Endodermal cell (in vitro differentiated cells): ENCODE data around the gene JARID2. TPM values are rescaled to one million over a fixed set of nuclear protein-coding genes. Genes with fewer than 3 reads are reported as not detected.

ENCODE experiments used
- DNase-seq: peaks from one replicate; pipeline ENCODE4 v3.0.0-alpha.2; 2017
- H3K27ac ChIP-seq: 2 replicates; pipeline ENCODE4 v1.5.1; 2013; ENCODE audit warnings: mild to moderate bottlenecking, low read depth, low read length, moderate library complexity
- H3K27me3 ChIP-seq: 2 replicates; pipeline ENCODE4 v1.6.1; 2013; ENCODE audit warnings: mild to moderate bottlenecking, low read length, moderate library complexity; ENCODE audit not compliant: insufficient read depth, control insufficient read depth, poor library complexity, severe bottlenecking
- H3K36me3 ChIP-seq: 2 replicates; pipeline ENCODE4 v1.7.0; 2013; ENCODE audit warnings: mild to moderate bottlenecking, low read length, moderate library complexity; ENCODE audit not compliant: control insufficient read depth, insufficient read depth
- H3K4me1 ChIP-seq: one replicate; pipeline ENCODE4 v1.7.0; 2013; ENCODE audit warnings: low read length; ENCODE audit not compliant: control insufficient read depth, insufficient read depth
- H3K4me3 ChIP-seq: 2 replicates; pipeline ENCODE4 v1.5.1; 2013; ENCODE audit warnings: mild to moderate bottlenecking, low read length, moderate library complexity
- H3K9ac ChIP-seq: 2 replicates; pipeline ENCODE4 v1.6.1; 2013; ENCODE audit warnings: mild to moderate bottlenecking, low read length, moderate library complexity; ENCODE audit not compliant: poor library complexity, severe bottlenecking; ENCODE audit errors: extremely low read depth
- H3K9me3 ChIP-seq: 2 replicates; pipeline ENCODE4 v1.6.1; 2013; ENCODE audit warnings: mild to moderate bottlenecking, low read length, moderate library complexity; ENCODE audit not compliant: control insufficient read depth
- H3K27ac Mint-ChIP-seq: 2 replicates; pipeline ENCODE4 v1.8.0; 2020; ENCODE audit warnings: mixed read lengths
- H3K27me3 Mint-ChIP-seq: 2 replicates; pipeline ENCODE4 v1.8.0; 2021; ENCODE audit warnings: mild to moderate bottlenecking, mixed read lengths; ENCODE audit not compliant: insufficient read depth
- H3K36me3 Mint-ChIP-seq: 2 replicates; pipeline ENCODE4 v1.8.0; 2020; ENCODE audit warnings: low read depth, mixed read lengths
- H3K4me1 Mint-ChIP-seq: 2 replicates; pipeline ENCODE4 v1.8.0; 2020; ENCODE audit warnings: mixed read lengths
- H3K4me3 Mint-ChIP-seq: 2 replicates; pipeline ENCODE4 v1.8.0; 2020; ENCODE audit warnings: mild to moderate bottlenecking, moderate library complexity, mixed read lengths
- H3K9me3 Mint-ChIP-seq: 2 replicates; pipeline ENCODE4 v1.8.0; 2020; ENCODE audit warnings: mild to moderate bottlenecking, mixed read lengths
- WGBS, 2 experiments: methylation state at CpG; one replicate each; pipeline versions ENCODE4 v1.1.5 to v1.1.7; 2013; ENCODE audit warnings: missing lambda C conversion rate in 2 of 2, mixed read lengths in 1 of 2; ENCODE audit not compliant: insufficient coverage in 1 of 2, insufficient read length in 1 of 2; 5-methylcytosine and 5-hydroxymethylcytosine counted together
- total RNA-seq, 2 donors: library from RNA; stranded (reverse); fragmentation: NEBNext Ultra II Directional in 1 of 2; extraction: Animal tissue kit (Norgen Biotek cat#: 25700) in 1 of 2; gene quantifications; 2 replicates in 1 of 2; 3 replicates in 1 of 2; pipeline ENCODE4 v1.2.1, GENCODE V29; 2021
- TF ChIP-seq, protein P1 (sequence below): fragments of 200-600 bp; sonication (generic); conservative IDR thresholded peaks from 2 replicates; pipeline ENCODE4 v1.5.0; 2021; ENCODE audit warnings: antibody characterized with exemption, mild to moderate bottlenecking

Gene JARID2
- total RNA-seq, 2 donors from 2014 or later = 42.5 to 77.0 TPM

- Mint-ChIP-seq H3K4me1 (peaks cover 39% of the 10 kb centered on the region), H3K27me3 (no peaks in the 10 kb centered on the region), H3K4me3 (no peak overlapping the region), H3K36me3 (peaks cover 20% of the 10 kb centered on the region), H3K27ac (no peak overlapping the region), H3K9me3 (peaks cover 24% of the 10 kb centered on the region)
- WGBS, 2 experiments = 82 to 84% methylated on average over 3 to 4 of the region's 4 CpGs
- Histone ChIP-seq H3K4me1 (peaks cover 29% of the 10 kb centered on the region), H3K4me3 (peak overlapping the region; percentile 23), H3K27ac (no peak overlapping the region), H3K9ac (no peak overlapping the region), H3K36me3 (peaks cover 10% of the 10 kb centered on the region), H3K9me3 (peaks cover 23% of the 10 kb centered on the region), H3K27me3 (no peaks in the 10 kb centered on the region)
- TF ChIP-seq, protein P1, sequence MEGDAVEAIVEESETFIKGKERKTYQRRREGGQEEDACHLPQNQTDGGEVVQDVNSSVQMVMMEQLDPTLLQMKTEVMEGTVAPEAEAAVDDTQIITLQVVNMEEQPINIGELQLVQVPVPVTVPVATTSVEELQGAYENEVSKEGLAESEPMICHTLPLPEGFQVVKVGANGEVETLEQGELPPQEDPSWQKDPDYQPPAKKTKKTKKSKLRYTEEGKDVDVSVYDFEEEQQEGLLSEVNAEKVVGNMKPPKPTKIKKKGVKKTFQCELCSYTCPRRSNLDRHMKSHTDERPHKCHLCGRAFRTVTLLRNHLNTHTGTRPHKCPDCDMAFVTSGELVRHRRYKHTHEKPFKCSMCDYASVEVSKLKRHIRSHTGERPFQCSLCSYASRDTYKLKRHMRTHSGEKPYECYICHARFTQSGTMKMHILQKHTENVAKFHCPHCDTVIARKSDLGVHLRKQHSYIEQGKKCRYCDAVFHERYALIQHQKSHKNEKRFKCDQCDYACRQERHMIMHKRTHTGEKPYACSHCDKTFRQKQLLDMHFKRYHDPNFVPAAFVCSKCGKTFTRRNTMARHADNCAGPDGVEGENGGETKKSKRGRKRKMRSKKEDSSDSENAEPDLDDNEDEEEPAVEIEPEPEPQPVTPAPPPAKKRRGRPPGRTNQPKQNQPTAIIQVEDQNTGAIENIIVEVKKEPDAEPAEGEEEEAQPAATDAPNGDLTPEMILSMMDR = no peak
- no peak for DNase-seq
Observed at GRCh38 chr6:15536198-15536955, 290.5 kb downstream of the JARID2 start.

GRCh38 chr6:15538106-15538505 lies 292.2 kb downstream of the JARID2 start:
- Histone ChIP-seq H3K9ac (no peak overlapping the region), H3K36me3 (peaks cover 3% of the 10 kb centered on the region), H3K27me3 (no peaks in the 10 kb centered on the region), H3K4me1 (peaks cover 29% of the 10 kb centered on the region), H3K9me3 (peaks cover 23% of the 10 kb centered on the region), H3K27ac (no peak overlapping the region), H3K4me3 (peak overlapping the region; percentile 57)
- Mint-ChIP-seq H3K27ac (peak overlapping the region; percentile 83), H3K4me1 (peaks cover 43% of the 10 kb centered on the region), H3K27me3 (no peaks in the 10 kb centered on the region), H3K36me3 (peaks cover 12% of the 10 kb centered on the region), H3K4me3 (no peak overlapping the region), H3K9me3 (peaks cover 24% of the 10 kb centered on the region)
- no peak for DNase-seq
- TF ChIP-seq, protein P1 = no peak
- WGBS, 2 experiments = 95 to 98% methylated on average over 3 to 5 of the region's 5 CpGs

DNA sequence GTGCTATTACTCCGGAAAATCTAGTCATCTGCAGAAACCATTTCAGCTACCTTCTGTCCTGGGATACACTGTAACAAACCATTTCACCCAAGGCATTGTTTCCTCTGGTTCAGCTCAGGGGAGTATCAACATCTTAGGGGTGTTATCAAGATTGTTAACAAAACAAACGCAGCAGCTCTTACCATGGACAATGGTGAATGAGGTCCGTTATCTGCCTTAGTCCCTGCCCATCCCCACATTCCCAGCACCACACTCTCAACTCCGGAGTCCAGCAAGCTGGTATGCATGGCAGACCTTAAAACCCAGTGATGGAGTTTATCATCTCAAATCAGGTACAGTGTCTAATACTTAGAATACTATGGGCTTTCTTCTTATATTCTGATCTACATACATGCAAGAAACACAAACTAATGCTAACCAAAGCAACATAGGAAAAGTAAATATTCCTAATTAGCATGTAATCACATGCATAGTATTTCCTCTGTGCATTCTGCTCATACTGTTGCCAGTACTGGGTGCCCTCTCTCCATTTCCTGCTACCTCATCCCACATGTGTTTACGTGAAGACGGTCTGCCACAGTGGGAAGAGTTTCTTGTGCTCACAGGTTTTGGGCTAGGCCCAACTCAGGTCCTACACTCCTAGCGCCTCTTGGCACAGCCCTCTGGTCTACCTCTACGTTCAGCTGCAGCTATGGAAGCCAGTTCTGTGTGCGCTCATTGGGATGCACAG lies 293.1 kb downstream of the JARID2 start:
- H3K36me3 ChIP-seq = peaks cover 3% of the 10 kb centered on the region
- H3K9me3 ChIP-seq = peaks cover 26% of the 10 kb centered on the region
- peak overlapping the region; percentile 14 for H3K9ac ChIP-seq
- DNase-seq = peak; percentile 67
- Mint-ChIP-seq H3K4me1 (peaks cover 43% of the 10 kb centered on the region), H3K27ac (peak overlapping the region; percentile 83), H3K4me3 (no peak overlapping the region), H3K9me3 (peaks cover 29% of the 10 kb centered on the region), H3K36me3 (peaks cover 16% of the 10 kb centered on the region), H3K27me3 (no peaks in the 10 kb centered on the region)
- TF ChIP-seq, protein P1 = no peak
- H3K4me1 ChIP-seq = peaks cover 29% of the 10 kb centered on the region
- H3K4me3 ChIP-seq = peak overlapping the region; percentile 57
- 70 to 100% methylated on average over 4 to 9 of the region's 9 CpGs for WGBS, 2 experiments
- H3K27ac ChIP-seq = no peak overlapping the region
- H3K27me3 ChIP-seq = no peaks in the 10 kb centered on the region
